Activated T-cell treated with anti-CD3 and anti-CD28 coated beads for 48 hours (primary cell): ENCODE measurements around the gene KEL.
"Not testable (repeated sequence)": the region's sequence is repeated elsewhere in the genome, so short reads cannot be mapped to it uniquely, and the experiment has no call there.

Experiments used
- DNase-seq: peaks from one replicate; pipeline ENCODE4 v3.0.0-alpha.2; 2020; ENCODE audit warnings: low read depth

The KEL gene, protein sequence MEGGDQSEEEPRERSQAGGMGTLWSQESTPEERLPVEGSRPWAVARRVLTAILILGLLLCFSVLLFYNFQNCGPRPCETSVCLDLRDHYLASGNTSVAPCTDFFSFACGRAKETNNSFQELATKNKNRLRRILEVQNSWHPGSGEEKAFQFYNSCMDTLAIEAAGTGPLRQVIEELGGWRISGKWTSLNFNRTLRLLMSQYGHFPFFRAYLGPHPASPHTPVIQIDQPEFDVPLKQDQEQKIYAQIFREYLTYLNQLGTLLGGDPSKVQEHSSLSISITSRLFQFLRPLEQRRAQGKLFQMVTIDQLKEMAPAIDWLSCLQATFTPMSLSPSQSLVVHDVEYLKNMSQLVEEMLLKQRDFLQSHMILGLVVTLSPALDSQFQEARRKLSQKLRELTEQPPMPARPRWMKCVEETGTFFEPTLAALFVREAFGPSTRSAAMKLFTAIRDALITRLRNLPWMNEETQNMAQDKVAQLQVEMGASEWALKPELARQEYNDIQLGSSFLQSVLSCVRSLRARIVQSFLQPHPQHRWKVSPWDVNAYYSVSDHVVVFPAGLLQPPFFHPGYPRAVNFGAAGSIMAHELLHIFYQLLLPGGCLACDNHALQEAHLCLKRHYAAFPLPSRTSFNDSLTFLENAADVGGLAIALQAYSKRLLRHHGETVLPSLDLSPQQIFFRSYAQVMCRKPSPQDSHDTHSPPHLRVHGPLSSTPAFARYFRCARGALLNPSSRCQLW

DNA sequence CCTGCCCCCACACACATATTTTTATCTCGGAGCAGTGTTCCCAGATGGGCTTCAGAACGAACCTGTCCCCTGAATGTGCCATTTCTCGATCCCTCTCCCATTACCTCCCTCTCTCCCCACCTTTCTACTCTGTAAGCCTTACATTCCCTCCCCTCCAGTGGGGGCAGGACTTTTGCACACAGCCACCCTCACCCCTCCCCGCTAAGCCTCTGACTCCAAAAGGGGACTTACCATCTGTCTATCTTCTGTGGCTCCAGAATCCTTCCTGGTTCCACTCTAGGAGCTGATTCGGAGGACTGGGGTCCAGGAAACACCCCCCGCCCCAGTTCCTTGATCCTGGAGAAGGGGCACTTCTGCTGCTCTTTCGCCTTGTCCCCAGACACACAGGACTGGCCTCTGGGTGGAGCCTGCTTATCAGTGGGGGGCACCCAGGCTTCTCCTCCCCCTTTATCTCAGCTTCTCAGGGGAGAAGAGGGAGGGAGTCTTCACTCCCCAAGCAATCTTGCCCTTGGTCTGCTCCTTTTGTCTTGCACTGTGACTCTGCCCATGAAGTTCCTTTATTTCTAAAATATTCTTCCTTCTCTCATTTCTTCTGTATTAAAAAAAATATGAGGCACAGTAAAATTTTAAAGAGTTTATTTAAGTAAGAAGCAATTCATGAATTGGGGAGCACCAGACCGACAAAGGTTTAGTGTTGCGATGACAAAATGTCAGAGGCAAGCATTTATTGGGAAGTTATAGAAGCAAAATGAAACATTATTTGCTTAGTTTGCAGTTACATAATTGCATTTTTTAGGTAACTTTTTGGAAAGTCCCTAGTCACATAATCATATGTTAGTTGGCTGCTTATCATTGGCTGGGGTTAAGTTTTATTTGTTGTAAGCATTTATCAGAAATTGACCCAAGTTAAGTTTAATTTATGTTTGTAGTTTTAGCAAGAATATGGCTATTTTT is at the start of gene KEL:
Gene KEL (minus strand): TSS at position 391 of the 954 bp plus-strand sequence. CDS start 157 bp downstream, at position 234.
- no peak for DNase-seq

DNA sequence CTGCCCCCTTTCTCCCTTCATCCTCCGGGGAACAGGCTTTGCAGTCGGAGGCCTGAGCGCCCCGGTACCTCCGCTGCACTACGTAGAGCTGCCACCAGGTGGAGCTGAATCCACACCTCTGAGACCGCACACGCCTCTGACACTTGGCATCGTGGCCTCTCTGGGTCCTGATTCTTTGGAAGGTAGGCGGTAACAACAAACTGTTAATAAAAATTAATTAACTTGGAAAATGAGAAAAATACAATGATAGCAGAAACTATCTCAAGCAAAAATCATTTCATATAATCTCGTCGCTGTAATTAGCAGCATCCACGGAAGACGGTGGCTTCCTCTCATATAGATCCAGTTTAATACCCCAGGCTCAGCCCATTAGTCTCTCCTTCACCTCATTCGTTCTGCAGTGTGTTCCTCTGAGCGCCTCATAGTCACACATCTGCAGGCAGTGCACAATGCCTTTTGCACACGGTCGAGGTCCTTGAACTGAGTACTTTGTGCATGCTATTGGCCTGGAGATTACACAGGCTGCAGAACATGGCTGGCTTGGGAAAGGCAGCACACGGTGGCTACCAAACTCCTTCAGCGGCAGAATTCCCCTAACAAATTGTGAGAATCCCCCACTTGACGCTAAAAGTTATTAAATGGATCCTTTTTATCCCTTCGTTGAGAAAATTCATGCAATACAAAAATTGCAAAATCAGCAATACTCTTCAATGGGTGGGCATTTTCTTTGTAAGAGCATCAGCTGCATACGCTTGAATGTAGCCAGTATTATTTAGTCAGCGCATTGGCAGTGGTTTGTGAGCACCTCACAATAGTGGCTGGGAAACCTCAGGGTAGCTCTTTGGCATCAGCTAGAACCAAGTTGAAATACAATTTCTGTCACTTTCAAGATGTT is 46.1 kb upstream of the KEL start:
- peak; percentile 75 for DNase-seq

DNA sequence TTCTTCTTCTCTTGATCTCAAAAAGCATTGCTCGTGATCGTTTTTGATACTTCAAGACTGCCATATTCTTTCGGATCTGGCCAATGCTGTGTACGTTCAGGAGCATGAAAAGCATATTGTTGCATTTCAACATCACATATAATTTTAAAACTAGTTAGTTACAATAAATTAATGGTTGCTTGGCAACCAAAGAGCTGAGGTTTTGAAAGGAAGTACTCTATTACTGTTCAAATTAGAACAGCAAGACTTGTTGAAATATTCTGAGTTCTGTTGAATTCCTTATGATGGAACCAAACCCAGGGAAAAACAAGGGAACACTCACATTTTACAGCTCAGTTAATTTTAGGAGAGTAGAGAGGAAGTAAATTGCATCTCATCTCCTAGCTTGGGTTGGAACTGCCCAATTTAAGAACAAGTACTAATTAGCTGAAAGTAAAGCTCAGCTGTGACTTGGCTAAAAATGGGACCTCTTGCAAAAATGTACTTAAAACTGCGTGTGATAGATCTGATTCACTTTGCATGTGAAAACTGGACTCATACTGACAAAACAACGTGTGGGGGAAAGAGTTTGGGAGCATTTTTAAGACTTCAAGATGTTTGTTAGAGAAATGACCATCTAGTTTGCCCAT is 43.6 kb upstream of the KEL start:
- DNase-seq, result no peak

DNA sequence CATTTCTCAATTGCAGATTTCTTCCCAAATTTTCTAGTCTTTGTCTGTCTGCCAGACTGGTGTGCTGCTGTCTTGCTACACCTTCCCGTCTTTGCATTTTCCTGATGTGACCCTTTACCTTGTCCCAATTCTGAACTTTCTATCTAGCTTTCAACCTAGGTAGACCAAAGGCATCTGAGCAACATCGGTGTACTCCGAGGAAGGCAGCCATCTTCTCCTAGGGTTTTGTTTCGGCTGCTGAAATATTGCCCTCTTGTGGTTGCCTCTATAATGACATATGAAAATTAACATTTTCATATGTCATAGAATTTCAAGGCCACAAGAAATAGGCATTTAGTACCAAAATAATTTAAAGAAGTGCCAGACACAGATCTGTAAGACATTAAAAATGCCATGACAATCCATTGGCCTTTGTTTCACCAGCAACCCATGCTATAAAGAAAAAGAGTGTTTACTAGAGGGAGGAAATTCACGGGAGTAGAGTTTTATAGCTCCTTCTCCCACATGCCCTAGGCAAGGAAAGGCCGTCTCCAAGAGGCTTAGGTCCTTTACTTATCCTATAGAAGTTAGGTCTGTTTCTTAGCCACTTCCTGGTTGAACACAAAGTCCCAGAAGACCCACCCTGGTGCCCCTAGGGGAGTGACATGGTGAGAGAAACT is 41.4 kb upstream of the KEL start:
- DNase-seq, result no peak

DNA sequence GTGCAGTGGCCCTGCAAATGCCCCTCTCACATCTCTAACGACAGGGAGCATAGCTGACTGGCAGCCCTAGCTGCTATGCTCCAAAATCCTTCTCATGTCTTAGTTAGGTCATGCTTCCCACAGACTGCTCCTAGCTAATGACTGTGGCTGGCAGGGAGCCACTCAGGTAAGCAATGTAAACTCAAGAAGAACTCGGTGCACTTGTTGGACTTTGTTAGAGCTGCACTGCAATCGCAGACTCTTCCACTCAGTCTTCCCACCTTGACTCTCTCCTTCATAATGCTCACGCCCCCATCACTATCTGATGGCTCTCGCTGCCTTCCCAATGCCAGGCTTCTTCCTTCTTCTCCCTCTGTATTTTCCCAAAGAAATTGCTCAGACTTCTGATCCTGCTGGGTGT is 40.7 kb upstream of the KEL start:
- no peak for DNase-seq

DNA sequence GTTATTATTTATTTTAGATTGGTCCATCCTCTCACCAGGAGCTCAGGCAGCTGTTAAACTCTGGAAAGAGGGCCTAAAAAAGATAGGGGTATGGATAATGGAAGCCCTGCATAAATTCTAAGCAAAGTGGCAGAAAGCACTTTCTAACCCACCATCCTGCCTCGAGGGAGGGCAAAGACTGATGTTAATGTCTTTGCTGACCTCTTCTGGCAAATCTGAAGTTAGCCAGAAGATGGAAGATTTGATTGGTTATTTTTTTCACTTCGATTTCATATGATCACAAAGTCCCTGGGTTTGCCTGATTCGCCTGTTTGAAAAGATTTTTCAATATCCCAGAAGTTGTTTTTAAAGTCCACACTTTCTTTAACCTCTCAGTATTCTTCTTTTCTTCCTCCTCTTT is 39.9 kb upstream of the KEL start:
- no peak for DNase-seq

DNA sequence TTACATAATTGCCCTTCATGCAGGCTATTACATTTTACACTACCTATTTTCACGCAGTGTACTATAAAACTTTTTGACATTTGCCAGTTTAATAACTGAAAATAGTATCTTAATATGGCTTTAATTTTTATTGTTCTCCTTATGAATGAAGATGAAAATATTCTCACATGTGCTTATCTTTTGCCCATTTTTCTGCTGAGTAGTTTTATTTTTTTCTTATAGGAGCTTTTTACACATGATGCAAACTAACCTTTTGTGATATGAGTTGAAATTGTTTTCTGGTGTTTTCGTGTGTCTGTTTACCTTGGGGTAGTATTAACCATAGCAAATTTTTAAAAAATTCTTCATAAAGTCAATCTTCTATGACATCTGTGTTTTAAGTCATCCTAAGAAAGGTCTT is 38.5 kb upstream of the KEL start:
- no peak for DNase-seq

DNA sequence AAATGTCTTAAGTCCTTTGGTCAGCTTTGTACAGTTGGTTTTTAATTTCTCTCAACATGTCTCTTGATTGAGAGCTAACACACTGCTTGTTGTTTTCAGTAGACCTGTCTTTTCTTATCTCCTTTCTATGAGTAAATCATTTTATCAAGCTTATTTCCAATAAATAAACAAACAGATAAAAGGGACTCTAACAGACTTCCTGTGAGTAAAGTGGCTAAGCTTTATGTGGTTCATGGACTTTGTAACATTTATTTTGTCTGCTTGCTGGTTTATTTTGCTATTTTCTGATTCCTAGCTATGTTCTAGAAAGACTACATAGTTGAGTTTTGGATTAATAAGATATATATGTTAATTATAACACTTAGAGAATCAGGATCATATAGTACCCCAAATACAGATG is 37.6 kb upstream of the KEL start:
- no peak for DNase-seq

DNA sequence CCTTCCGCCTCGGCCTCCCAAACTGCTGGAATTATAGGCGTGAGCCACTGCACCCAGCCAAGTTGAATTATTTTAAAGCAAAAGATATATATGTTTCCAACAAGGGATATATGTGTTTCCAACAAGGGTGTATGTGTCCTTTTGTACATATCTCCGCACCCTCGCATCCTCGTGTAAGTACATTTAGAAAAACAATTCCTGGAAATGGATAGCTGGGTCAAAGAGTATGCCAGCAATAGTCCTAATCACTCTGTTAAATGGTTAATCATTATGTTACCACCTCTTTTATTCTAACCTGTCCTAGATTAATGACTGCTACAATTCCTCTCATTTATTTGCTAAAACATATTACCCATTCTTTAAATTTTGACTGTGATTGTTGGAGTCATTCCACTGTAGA is 36.8 kb upstream of the KEL start:
- DNase-seq, result no peak

DNA sequence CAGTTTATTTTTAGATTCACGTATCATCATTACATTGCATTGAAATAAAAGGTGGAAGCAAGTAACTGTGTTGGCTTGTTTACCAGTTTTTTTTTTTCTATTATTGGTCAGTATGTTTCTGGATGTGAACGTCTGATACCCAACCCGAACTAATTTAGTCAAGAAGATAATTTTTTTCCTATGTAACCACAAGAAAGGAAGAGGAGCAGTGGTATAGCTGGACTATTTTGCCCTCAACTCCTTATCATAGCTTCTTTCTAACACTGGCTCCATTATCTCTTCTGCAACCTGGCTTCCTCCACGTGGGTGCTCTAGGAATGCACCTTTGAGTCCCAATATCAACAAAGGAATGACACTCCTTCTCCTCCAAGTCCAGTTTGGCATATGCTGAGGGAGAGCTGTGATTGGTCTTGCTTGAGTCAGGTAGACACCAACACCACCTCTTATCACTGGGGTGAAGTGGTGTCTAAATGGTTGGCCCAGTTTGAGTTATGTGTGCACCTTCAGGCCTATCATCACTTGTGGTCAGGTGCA is 35.4 kb upstream of the KEL start:
- DNase-seq, result no peak

DNA sequence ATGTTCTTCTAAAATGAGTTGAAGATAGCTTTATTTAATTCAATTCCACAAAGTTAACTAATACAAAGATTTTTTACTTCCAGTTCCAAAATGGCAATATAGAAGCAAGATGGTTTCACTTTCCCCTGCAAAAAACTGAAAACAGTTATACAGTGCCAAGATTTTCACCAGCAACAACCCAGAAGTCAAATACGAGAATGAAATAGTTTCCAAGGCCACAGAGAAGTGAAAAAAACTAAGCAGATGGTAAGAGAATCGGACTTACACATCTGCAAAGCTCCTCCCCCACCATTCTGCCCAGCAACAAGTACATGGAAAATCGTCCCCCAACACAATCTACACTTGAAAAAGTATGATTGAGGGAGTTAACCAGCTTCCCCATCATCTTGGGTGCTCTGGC is 30.3 kb upstream of the KEL start:
- no peak for DNase-seq

DNA sequence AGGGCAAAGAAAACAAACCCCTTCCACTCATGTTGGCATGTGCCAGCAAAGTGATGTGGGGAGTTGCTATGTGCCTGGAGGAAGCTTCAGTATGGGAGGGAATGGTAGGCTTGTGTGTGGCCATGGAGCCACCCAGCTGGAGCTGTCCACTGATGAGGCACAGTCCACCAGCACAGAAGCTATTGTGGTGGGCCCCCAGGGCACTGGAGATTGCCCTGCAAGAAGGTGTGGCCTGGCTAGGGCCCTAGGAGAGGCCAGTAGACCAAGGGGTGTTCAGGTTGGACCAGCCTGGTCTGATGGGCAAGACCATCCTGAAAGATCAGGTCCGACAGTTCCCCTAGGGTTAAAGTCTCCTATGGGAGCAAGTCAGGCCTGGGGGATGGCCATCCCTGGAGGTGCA is 22.1 kb upstream of the KEL start:
- DNase-seq, result no peak

DNA sequence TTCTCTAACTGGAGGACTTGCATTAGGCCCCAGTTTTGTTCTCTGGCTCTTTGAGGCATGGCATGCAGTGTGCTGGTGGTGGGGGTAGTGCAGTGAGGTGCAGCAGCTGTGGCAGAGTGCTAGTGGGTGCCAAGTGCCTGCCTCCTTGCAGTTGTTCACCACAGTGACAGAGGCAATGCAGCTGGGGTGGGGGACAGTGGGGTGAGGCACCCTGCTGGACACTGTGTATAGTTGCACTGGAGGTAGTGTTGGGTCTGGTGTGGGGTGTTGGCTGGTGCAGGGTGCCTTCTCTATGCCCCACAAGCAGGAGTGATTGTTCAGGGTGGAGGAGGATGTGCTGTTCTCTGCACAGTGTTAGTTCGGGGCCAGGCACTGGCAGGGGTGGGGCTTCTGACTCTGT is 21.7 kb upstream of the KEL start:
- no peak for DNase-seq

DNA sequence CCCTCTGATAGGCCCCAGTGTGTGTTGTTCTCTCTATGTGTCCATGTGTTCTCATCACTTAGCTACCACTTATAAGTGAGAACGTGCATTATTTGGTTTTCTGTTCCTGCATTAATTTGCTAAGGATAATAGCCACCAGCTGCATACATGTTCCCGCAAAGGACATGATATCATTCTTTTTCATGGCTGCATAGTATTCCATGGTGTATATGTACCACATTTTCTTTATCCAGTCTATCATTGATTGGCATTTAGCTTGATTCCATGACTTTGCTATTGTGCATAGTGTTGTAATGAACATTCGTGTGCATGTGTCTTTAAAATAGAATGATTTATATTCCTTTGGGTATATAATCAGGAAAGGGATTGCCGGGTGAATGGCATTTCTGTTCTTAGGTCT is 16.2 kb upstream of the KEL start:
- not testable (repeated sequence) for DNase-seq

DNA sequence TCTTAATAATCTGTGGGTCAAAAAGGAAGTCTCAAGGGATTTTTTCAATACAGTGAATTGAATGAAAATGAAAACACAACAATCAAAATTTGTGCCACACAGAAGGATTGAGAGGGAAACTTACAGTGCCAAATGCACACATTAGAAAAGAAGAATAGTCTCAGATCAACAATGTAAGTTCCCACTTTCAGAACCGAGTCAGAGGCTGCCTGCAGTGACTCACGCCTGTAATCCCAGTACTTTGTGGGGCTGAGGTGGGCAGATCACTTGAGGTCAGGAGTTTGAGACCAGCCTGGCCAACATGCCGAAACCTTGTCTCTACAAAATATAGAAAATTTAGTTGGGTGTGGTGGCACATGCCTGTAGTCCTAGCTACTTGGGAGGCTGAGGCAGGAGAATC is 12.5 kb upstream of the KEL start:
- DNase-seq, result no peak

DNA sequence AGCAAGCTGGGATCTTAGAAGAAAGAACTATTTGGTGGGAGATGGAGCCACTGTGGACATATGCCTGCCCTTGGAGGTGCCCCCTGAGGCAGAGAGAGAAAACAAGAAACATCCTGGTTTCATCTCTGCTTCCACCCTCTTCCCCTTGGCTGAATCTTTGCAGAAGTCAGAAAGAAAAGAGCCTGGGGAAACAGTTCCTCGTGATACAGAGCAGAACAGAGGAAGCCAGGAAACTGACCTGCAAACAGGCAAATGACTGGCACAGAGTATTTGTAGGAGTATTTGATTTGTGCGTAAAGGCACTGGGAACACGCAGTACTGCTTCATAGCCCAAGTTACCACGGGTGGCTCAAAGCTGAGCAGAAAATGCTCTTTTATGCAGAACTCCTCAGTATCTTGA is 7.0 kb upstream of the KEL start:
- no peak for DNase-seq

DNA sequence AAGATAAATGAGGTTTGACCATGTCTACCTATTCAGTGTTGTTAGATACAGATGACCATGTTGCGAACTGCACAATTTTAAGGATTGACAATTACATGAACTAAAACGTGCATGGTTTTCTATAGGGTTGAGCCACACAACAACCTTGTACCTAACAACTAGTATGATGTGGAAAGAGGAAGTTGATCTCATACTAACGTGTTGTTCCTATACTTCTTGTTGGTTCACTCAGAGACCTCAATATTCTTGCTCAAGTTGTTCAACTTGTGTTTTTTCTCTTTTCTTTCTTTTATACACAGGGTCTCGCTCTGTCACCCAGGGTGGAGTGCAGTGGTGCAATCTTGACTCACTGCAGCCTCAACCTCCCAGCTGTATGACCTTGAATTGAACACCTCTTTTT is 6.1 kb upstream of the KEL start:
- DNase-seq, result no peak

DNA sequence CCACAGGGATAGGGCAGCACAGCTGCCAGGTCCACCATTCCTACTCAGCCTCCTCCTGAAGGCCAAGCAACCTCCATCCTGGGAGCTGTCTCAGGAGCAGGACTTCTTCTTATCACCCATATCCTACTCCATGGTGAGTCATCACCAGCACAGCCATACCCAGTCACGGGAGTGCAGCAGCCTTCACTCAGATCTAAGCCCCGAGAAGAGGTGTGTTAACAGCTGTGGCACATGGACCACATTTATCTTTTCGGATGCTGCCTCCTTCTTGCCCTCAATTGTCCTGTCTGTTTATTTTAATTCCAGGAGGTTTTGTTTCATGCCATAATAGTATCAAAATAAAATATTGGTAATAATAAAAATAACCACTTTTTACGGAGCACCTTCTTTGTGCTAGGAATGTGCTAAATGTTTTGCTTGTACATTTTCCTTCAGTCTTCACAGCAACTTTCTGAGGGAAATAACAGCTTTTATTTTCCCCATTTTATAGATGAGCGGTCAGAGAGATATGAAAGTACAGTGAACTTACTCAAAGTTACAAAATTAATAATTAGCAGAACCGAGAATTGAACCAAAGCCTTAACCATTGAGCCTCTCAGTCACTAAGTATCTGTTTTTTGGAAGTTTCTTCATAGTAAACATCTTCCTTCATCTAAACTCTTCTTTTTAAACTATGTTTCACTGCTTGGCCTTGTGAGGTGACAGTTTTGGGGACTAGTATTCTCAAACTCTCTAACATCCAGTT is 2.5 kb upstream of the KEL start:
- DNase-seq, result no peak

DNA sequence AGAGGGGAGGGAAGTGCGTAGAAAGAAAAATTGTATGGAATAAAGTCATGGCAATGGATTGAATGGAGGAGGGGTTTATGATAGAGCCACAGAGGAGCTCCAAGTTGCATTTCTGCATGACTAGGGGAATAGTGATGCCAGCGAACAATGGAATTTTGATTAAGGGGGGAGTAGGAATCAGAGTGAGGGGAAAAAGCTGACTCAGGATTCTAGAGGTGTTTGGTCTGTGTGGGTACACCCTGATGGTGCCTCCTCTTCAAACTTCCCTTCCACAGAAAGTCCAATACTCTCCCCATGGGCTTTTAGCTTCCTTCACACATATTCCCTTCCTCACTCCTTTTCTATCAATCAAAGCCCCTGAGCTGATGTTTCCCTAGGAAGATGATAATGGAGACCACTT is 1.8 kb upstream of the KEL start:
- DNase-seq, result no peak
